Measurements from ENCODE around the gene OSR1. TPM values are rescaled to one million over a fixed set of nuclear protein-coding genes. Genes with fewer than 3 reads are reported as not detected.
"Not testable (repeated sequence)": the region's sequence is repeated elsewhere in the genome, so short reads cannot be mapped to it uniquely, and the experiment has no call there.

OSR1 gene
- total RNA-seq, 1 donor from 2014 or later = not detected

DNA sequence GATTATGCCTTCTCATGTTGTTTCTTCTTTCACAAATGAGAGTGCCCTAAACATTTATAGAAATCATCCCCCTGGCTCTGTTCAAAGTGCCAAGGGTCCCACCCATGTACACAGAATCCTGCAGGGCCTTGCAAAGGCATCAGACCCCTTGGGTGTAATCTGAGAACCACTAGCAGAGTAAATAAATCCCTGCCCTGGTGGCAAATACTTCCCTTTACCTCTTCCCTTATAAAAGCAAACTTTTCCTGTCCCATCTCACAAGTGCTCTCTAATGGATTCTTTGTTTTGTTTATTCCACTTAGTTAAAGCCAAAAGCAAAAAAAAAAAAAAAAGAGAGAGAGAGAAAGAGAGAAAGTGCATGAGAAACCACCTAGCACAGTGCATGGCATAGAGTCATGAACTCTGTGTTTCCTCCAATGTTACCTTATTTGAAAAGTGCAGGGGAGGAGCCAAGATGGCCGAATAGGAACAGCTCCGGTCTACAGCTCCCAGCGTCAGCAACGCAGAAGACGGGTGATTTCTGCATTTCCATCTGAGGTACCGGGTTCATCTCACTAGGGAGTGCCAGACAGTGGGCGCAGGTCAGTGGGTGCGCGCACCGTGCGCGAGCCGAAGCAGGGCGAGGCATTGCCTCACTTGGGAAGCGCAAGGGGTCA lies 52.9 kb downstream of the OSR1 start:
- H3K4me3 Mint-ChIP-seq; H3K4me1 Mint-ChIP-seq; H3K9me3 Mint-ChIP-seq; H3K36me3 Mint-ChIP-seq (ENCODE audit: low read depth); H3K27me3 Mint-ChIP-seq; H3K27ac Mint-ChIP-seq; intact Hi-C loops (cut with micrococcal nuclease); DNase-seq: not testable (repeated sequence)

DNA sequence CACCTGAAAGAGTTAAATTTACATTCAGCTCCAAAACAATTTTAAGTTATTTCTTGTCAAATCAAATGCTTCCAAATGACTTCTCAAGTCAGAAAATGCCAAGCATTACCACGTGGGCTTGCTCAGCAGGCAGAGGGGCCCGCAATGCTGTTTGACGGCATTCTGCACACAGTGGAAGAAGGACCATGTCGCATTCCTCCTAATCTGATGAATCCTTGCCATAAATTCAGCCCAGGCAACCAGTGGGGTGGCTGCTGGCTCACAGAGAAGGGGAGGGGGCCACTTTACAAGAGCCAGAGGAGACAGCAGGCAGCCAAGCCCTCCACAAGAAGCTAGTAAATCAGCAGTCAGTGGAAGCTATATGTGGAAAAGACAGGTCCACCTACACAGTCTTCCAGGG lies 56.7 kb downstream of the OSR1 start:
- Mint-ChIP-seq H3K27me3 (no peaks in the 10 kb centered on the region), H3K36me3 (ENCODE audit: low read depth) (no peaks in the 10 kb centered on the region), H3K4me3 (no peak overlapping the region), H3K27ac (no peak overlapping the region), H3K9me3 (no peaks in the 10 kb centered on the region), H3K4me1 (no peaks in the 10 kb centered on the region)
- DNase-seq = no peak
- intact Hi-C loops (cut with micrococcal nuclease) = no loop called here
